HL-60 (cell line): ENCODE results near the gene TANGO6.

Experiments used
- DNase-seq, 2 experiments: peaks; one replicate each; pipeline ENCODE4 v3.0.0-alpha.2; 2010 to 2020; ENCODE audit warnings: low read depth in 1 of 2, low spot score in 1 of 2
- H3K27ac ChIP-seq: fragments of 250-450 bp; sonication (Bioruptor Pico); replicated peaks from 2 replicates; pipeline ENCODE4 v1.5.1; 2020; ENCODE audit warnings: mild to moderate bottlenecking, moderate library complexity
- H3K27me3 ChIP-seq: fragments of 250-450 bp; sonication (Bioruptor Pico); 2 replicates; pipeline ENCODE4 v1.5.1; 2021; ENCODE audit warnings: mild to moderate bottlenecking, moderate library complexity; ENCODE audit not compliant: insufficient read depth, poor library complexity, severe bottlenecking
- H3K4me3 ChIP-seq: replicated peaks from 2 replicates; pipeline ENCODE4 v1.5.1; 2011; ENCODE audit warnings: mild to moderate bottlenecking, control low read depth, low read length; ENCODE audit not compliant: insufficient read depth
- GABPA ChIP-seq: IDR thresholded peaks from 2 replicates; pipeline ENCODE4 v1.6.1; 2012; ENCODE audit warnings: low read depth
- POLR2AphosphoS5 ChIP-seq: IDR thresholded peaks from 2 replicates; pipeline ENCODE4 v1.6.1; 2012; ENCODE audit warnings: low read depth
- REST ChIP-seq: IDR thresholded peaks from 2 replicates; pipeline ENCODE4 v1.6.1; 2012; ENCODE audit warnings: low read depth; ENCODE audit not compliant: insufficient replicate concordance
- SPI1 ChIP-seq: IDR thresholded peaks from 2 replicates; pipeline ENCODE4 v1.6.1; 2012; ENCODE audit warnings: low read depth, mild to moderate bottlenecking, borderline replicate concordance
- TF ChIP-seq, protein P1 (sequence below): IDR thresholded peaks from one replicate; pipeline ENCODE4 v1.5.1; 2011; ENCODE audit warnings: low read length, control low read depth, inconsistent platforms; ENCODE audit not compliant: insufficient read depth

Gene TANGO6

GRCh38 chr16:68999114-68999513 is 155.8 kb downstream of the TANGO6 start:
- no peak for TF ChIP-seq REST
- Histone ChIP-seq H3K27me3 (no peaks in the 10 kb centered on the region), H3K27ac (no peak overlapping the region), H3K4me3 (no peak overlapping the region)
- no peak for DNase-seq

- TF ChIP-seq, protein P1, sequence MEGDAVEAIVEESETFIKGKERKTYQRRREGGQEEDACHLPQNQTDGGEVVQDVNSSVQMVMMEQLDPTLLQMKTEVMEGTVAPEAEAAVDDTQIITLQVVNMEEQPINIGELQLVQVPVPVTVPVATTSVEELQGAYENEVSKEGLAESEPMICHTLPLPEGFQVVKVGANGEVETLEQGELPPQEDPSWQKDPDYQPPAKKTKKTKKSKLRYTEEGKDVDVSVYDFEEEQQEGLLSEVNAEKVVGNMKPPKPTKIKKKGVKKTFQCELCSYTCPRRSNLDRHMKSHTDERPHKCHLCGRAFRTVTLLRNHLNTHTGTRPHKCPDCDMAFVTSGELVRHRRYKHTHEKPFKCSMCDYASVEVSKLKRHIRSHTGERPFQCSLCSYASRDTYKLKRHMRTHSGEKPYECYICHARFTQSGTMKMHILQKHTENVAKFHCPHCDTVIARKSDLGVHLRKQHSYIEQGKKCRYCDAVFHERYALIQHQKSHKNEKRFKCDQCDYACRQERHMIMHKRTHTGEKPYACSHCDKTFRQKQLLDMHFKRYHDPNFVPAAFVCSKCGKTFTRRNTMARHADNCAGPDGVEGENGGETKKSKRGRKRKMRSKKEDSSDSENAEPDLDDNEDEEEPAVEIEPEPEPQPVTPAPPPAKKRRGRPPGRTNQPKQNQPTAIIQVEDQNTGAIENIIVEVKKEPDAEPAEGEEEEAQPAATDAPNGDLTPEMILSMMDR: no peak
- no peak for TF ChIP-seq REST
- TF ChIP-seq POLR2AphosphoS5: no peak
- no peak for TF ChIP-seq GABPA
- no peak for TF ChIP-seq SPI1
- DNase-seq: no peak
- H3K27ac ChIP-seq: no peak overlapping the region
- no peak overlapping the region for H3K4me3 ChIP-seq
- no peaks in the 10 kb centered on the region for H3K27me3 ChIP-seq
These were observed 160.2 kb downstream of the TANGO6 start for GRCh38 chr16:69003500-69003899.

- TF ChIP-seq REST (no peak), POLR2AphosphoS5 (no peak), SPI1 (no peak), GABPA (no peak)
- TF ChIP-seq, protein P1: no peak
- DNase-seq: no peak
- H3K27ac ChIP-seq: no peak overlapping the region
These were observed 162.5 kb downstream of the TANGO6 start for GRCh38 chr16:69005641-69006355.

More at GRCh38 chr16:69005641-69006355, 162.5 kb downstream of the TANGO6 start:
- H3K27me3 ChIP-seq: no peaks in the 10 kb centered on the region
- no peak overlapping the region for H3K4me3 ChIP-seq
